Keratinocyte (primary cell): Measurements from ENCODE around the gene COL25A1.

Experiments used
- CTCF ChIP-seq, 3 experiments: IDR thresholded peaks in 1 of 3; conservative IDR thresholded peaks in 1 of 3; optimal IDR thresholded peaks in 1 of 3; 2 replicates in 2 of 3; 3 replicates in 1 of 3; pipeline versions ENCODE3 to v1.5.1; 2011; ENCODE audit warnings: low read length in 3 of 3, mild to moderate bottlenecking in 3 of 3, moderate library complexity in 2 of 3, control low read depth in 1 of 3, inconsistent platforms in 1 of 3; ENCODE audit not compliant: insufficient read depth in 2 of 3; ENCODE audit errors: extremely low read depth in 1 of 3
- EZH2 ChIP-seq: IDR thresholded peaks from one replicate; pipeline ENCODE4 v1.6.1; 2012; ENCODE audit warnings: inconsistent platforms, mild to moderate bottlenecking, low read length, moderate library complexity

- TF ChIP-seq CTCF (optimal IDR thresholded peaks at IDR 0.05 in 1 of 3, IDR thresholded peaks at IDR 0.05 in 1 of 3, conservative IDR thresholded peaks at IDR 0.05 in 1 of 3; ENCODE audit: extremely low read depth in 1 of 3, insufficient read depth in 2 of 3, low read length in 3 of 3) = no peak
- no peak for TF ChIP-seq EZH2
These were observed 291.0 kb downstream of the COL25A1 start for GRCh38 chr4:109011241-109012026.
